ENCODE measurements around the gene FBXL7. TPM values are rescaled to one million over a fixed set of nuclear protein-coding genes. Genes with fewer than 3 reads are reported as not detected.

Gene FBXL7
- total RNA-seq, 4 donors from 2014 or later = 9.5 to 25.2 (median 16.0) TPM

GRCh38 chr5:15597804-15598203 lies 97.8 kb downstream of the FBXL7 start:
- no peak for TF ChIP-seq CTCF (IDR thresholded peaks at IDR 0.05; ENCODE audit: low read depth)

GRCh38 chr5:15598294-15598902 lies 98.4 kb downstream of the FBXL7 start:
- TF ChIP-seq CTCF (IDR thresholded peaks at IDR 0.05; ENCODE audit: low read depth) = no peak

- no peak for TF ChIP-seq CTCF (IDR thresholded peaks at IDR 0.05; ENCODE audit: low read depth)
Measured at GRCh38 chr5:15600035-15600434, 100.1 kb downstream of the FBXL7 start.

GRCh38 chr5:15601274-15601673 lies 101.3 kb downstream of the FBXL7 start:
- TF ChIP-seq CTCF (IDR thresholded peaks at IDR 0.05; ENCODE audit: low read depth) = no peak

GRCh38 chr5:15601853-15602252 lies 101.9 kb downstream of the FBXL7 start:
- no peak for TF ChIP-seq CTCF (IDR thresholded peaks at IDR 0.05; ENCODE audit: low read depth)

GRCh38 chr5:15604986-15605385 lies 105.0 kb downstream of the FBXL7 start:
- no peak for TF ChIP-seq CTCF (IDR thresholded peaks at IDR 0.05; ENCODE audit: low read depth)

- no peak for TF ChIP-seq CTCF (IDR thresholded peaks at IDR 0.05; ENCODE audit: low read depth)
Measured at GRCh38 chr5:15606197-15606596, 106.2 kb downstream of the FBXL7 start.

All from subcutaneous adipose tissue (tissue), 4 donors.